H9 (cell line): Measurements from ENCODE around the gene MYOZ2. TPM values are rescaled to one million over a fixed set of nuclear protein-coding genes. Genes with fewer than 3 reads are reported as not detected.

Experiments used
- DNase-seq: peaks from one replicate; pipeline ENCODE4 v3.0.0-alpha.2; 2017
- H2AFZ ChIP-seq: one replicate; pipeline ENCODE4 v1.6.1; 2013; ENCODE audit warnings: mild to moderate bottlenecking, low read length, control low read depth, moderate library complexity
- H2AK5ac ChIP-seq: 2 replicates; pipeline ENCODE4 v1.6.1; 2013; ENCODE audit warnings: low read length, control low read depth, mixed read lengths; ENCODE audit not compliant: insufficient read length
- H2BK120ac ChIP-seq: one replicate; pipeline ENCODE4 v1.6.1; 2013; ENCODE audit warnings: low read depth, mild to moderate bottlenecking, low read length, control low read depth, inconsistent platforms; ENCODE audit not compliant: poor library complexity, severe bottlenecking
- H2BK12ac ChIP-seq: 2 replicates; pipeline ENCODE4 v1.6.1; 2013; ENCODE audit warnings: low read length, control low read depth, mixed read lengths, low read depth; ENCODE audit not compliant: insufficient read length
- H2BK15ac ChIP-seq: 2 replicates; pipeline ENCODE4 v1.6.1; 2013; ENCODE audit warnings: low read depth, low read length, control low read depth
- H2BK20ac ChIP-seq: one replicate; pipeline ENCODE4 v1.6.1; 2013; ENCODE audit warnings: low read depth, mild to moderate bottlenecking, low read length, control low read depth, inconsistent platforms; ENCODE audit not compliant: poor library complexity, severe bottlenecking
- H2BK5ac ChIP-seq: 2 replicates; pipeline ENCODE4 v1.6.1; 2013; ENCODE audit warnings: low read length, control low read depth, mixed read lengths; ENCODE audit not compliant: insufficient read length
- H3K14ac ChIP-seq: 2 replicates; pipeline ENCODE4 v1.6.1; 2013; ENCODE audit warnings: low read length, control low read depth; ENCODE audit not compliant: insufficient read depth
- H3K18ac ChIP-seq: 2 replicates; pipeline ENCODE4 v1.6.1; 2013; ENCODE audit warnings: low read depth, mild to moderate bottlenecking, mixed read lengths, low read length, control low read depth; ENCODE audit not compliant: insufficient read length
- H3K23ac ChIP-seq: 2 replicates; pipeline ENCODE4 v1.6.1; 2013; ENCODE audit warnings: low read length, control low read depth, mixed read lengths, low read depth; ENCODE audit not compliant: insufficient read length
- H3K23me2 ChIP-seq: 2 replicates; pipeline ENCODE4 v1.6.1; 2013; ENCODE audit warnings: low read depth, mild to moderate bottlenecking, mixed read lengths, low read length, control low read depth; ENCODE audit not compliant: insufficient read length, poor library complexity, severe bottlenecking
- H3K27ac ChIP-seq: 2 replicates; pipeline ENCODE4 v1.5.1; 2013; ENCODE audit warnings: low read length, control low read depth, mixed read lengths, low read depth; ENCODE audit not compliant: insufficient read length
- H3K27me3 ChIP-seq: 2 replicates; pipeline ENCODE4 v1.6.1; 2013; ENCODE audit warnings: low read length, control low read depth, inconsistent platforms; ENCODE audit not compliant: insufficient read depth
- H3K4ac ChIP-seq: 2 replicates; pipeline ENCODE4 v1.6.1; 2013; ENCODE audit warnings: low read depth, mild to moderate bottlenecking, control low read depth, inconsistent platforms, low read length, moderate library complexity
- H3K4me1 ChIP-seq: 2 replicates; pipeline ENCODE4 v1.6.1; 2013; ENCODE audit warnings: low read length, control low read depth, inconsistent platforms; ENCODE audit not compliant: insufficient read depth
- H3K4me2 ChIP-seq: 2 replicates; pipeline ENCODE4 v1.6.1; 2013; ENCODE audit warnings: low read length, control low read depth, mixed read lengths; ENCODE audit not compliant: insufficient read length, insufficient read depth
- H3K56ac ChIP-seq: 2 replicates; pipeline ENCODE4 v1.6.1; 2013; ENCODE audit warnings: low read depth, mild to moderate bottlenecking, mixed read lengths, low read length, control low read depth; ENCODE audit not compliant: insufficient read length
- H3K79me1 ChIP-seq: 2 replicates; pipeline ENCODE4 v1.6.1; 2013; ENCODE audit warnings: low read depth, mild to moderate bottlenecking, moderate library complexity, low read length, control low read depth, inconsistent platforms; ENCODE audit not compliant: insufficient read depth, poor library complexity, severe bottlenecking
- H3K79me2 ChIP-seq: 2 replicates; pipeline ENCODE4 v1.6.1; 2013; ENCODE audit warnings: low read length, control low read depth, inconsistent platforms; ENCODE audit not compliant: insufficient read depth
- H3K9ac ChIP-seq: 2 replicates; pipeline ENCODE4 v1.6.1; 2013; ENCODE audit warnings: low read length, control low read depth, mixed read lengths; ENCODE audit not compliant: insufficient read length; ENCODE audit errors: extremely low read depth
- H3K9me3 ChIP-seq: one replicate; pipeline ENCODE4 v1.6.1; 2013; ENCODE audit warnings: low read depth, low read length, inconsistent platforms; ENCODE audit not compliant: control insufficient read depth
- H3T11ph ChIP-seq: one replicate; pipeline ENCODE4 v1.6.1; 2013; ENCODE audit warnings: mild to moderate bottlenecking, low read length, control low read depth, inconsistent platforms
- H4K20me1 ChIP-seq: one replicate; pipeline ENCODE4 v1.6.1; 2013; ENCODE audit not compliant: control insufficient read depth, insufficient read length, insufficient read depth
- H4K5ac ChIP-seq: 2 replicates; pipeline ENCODE4 v1.6.1; 2013; ENCODE audit warnings: low read depth, mild to moderate bottlenecking, mixed read lengths, low read length, control low read depth; ENCODE audit not compliant: insufficient read length
- H4K8ac ChIP-seq: replicated peaks from 2 replicates; pipeline ENCODE4 v1.6.1; 2013; ENCODE audit warnings: low read length, control low read depth, mixed read lengths, low read depth; ENCODE audit not compliant: insufficient read length
- H4K91ac ChIP-seq: 2 replicates; pipeline ENCODE4 v1.6.1; 2013; ENCODE audit warnings: low read depth, mild to moderate bottlenecking, moderate library complexity, mixed read lengths, low read length, control low read depth; ENCODE audit not compliant: insufficient read length
- H3K27ac Mint-ChIP-seq, 3 experiments: 2 replicates in 2 of 3; 3 replicates in 1 of 3; pipeline ENCODE4 v1.8.0; 2020 to 2021; ENCODE audit warnings: mixed read lengths in 3 of 3, mild to moderate bottlenecking in 1 of 3, moderate library complexity in 1 of 3
- H3K27me3 Mint-ChIP-seq: 2 replicates; pipeline ENCODE4 v1.8.0; 2021; ENCODE audit warnings: low read depth, mild to moderate bottlenecking, moderate library complexity, mixed read lengths
- H3K36me3 Mint-ChIP-seq, 3 experiments: 2 replicates in 2 of 3; 3 replicates in 1 of 3; pipeline ENCODE4 v1.8.0; 2020 to 2021; ENCODE audit warnings: low read depth in 3 of 3, mixed read lengths in 3 of 3; ENCODE audit not compliant: insufficient read depth in 1 of 3
- H3K4me1 Mint-ChIP-seq, 2 experiments: 2 replicates each; pipeline ENCODE4 v1.8.0; 2020; ENCODE audit warnings: mixed read lengths in 2 of 2
- H3K4me3 Mint-ChIP-seq, 2 experiments: 2 replicates in 1 of 2; 3 replicates in 1 of 2; pipeline ENCODE4 v1.8.0; 2020 to 2021; ENCODE audit warnings: mild to moderate bottlenecking in 2 of 2, mixed read lengths in 2 of 2, moderate library complexity in 1 of 2
- H3K9me3 Mint-ChIP-seq, 2 experiments: 2 replicates in 1 of 2; 3 replicates in 1 of 2; pipeline ENCODE4 v1.8.0; 2020; ENCODE audit warnings: mild to moderate bottlenecking in 2 of 2, mixed read lengths in 2 of 2, moderate library complexity in 1 of 2
- CTCF ChIP-seq: fragments of 200-600 bp; sonication (generic); conservative IDR thresholded peaks from 3 replicates; pipeline ENCODE4 v1.8.0; 2021; ENCODE audit warnings: antibody characterized with exemption, mild to moderate bottlenecking
- WGBS: extraction: QIAGEN DNeasy Blood & Tissue Kit; methylation state at CpG from one replicate; pipeline ENCODE4 v1.1.7; 2013; ENCODE audit warnings: missing lambda C conversion rate, low lambda C conversion rate, mixed read lengths; ENCODE audit not compliant: insufficient read length; ENCODE audit errors: extremely low coverage; 5-methylcytosine and 5-hydroxymethylcytosine counted together
- total RNA-seq: library from RNA; stranded (reverse); gene quantifications from 2 replicates; pipeline ENCODE4 v1.2.1, GENCODE V29; 2021

The MYOZ2 gene
- total RNA-seq, 1 experiment from 2014 or later = not detected

GRCh38 chr4:119179011-119179410 is 43.4 kb downstream of the MYOZ2 start:
- no peaks in the 10 kb centered on the region for H3K79me2 ChIP-seq
- no peak for DNase-seq
- no peak overlapping the region for H3K9ac ChIP-seq
- H4K5ac ChIP-seq = no peak overlapping the region
- no peak overlapping the region for H2AK5ac ChIP-seq
- Mint-ChIP-seq H3K27me3 (no peaks in the 10 kb centered on the region; the same call in 1 of the 2 replicates), H3K9me3 (no peaks in the 10 kb centered on the region), H3K4me1 (peaks cover 5 to 8% of the 10 kb centered on the region in 2 experiments), H3K27ac (no peak overlapping the region), H3K36me3 (no peaks in the 10 kb centered on the region), H3K4me3 (no peak overlapping the region)
- no peak overlapping the region for H2BK20ac ChIP-seq
- H3K18ac ChIP-seq = no peak overlapping the region
- H4K20me1 ChIP-seq = no peaks in the 10 kb centered on the region
- no peak overlapping the region for H2BK12ac ChIP-seq
- no peak overlapping the region for H3K23ac ChIP-seq
- H2BK15ac ChIP-seq = no peak overlapping the region
- no peak overlapping the region for H4K8ac ChIP-seq
- H4K91ac ChIP-seq = no peak overlapping the region
- no peaks in the 10 kb centered on the region for H3K23me2 ChIP-seq
- H3K56ac ChIP-seq = no peak overlapping the region
- H2BK120ac ChIP-seq = no peak overlapping the region
- H3K4me2 ChIP-seq = no peak overlapping the region
- H3K27me3 ChIP-seq = no peaks in the 10 kb centered on the region
- TF ChIP-seq CTCF = no peak
- no peak overlapping the region for H3T11ph ChIP-seq
- H3K4me1 ChIP-seq = no peaks in the 10 kb centered on the region
- WGBS = no CpG with 5 or more reads among the region's 1 CpG
- H3K14ac ChIP-seq = no peak overlapping the region
- no peak overlapping the region for H2AFZ ChIP-seq
- H3K9me3 ChIP-seq = no peaks in the 10 kb centered on the region
- no peak overlapping the region for H3K4ac ChIP-seq
- no peak overlapping the region for H2BK5ac ChIP-seq
- no peaks in the 10 kb centered on the region for H3K79me1 ChIP-seq
- H3K27ac ChIP-seq = no peak overlapping the region
